Mesothelial cell of epicardium (in vitro differentiated cells): ENCODE results near the gene GPR146. TPM values are rescaled to one million over a fixed set of nuclear protein-coding genes. Genes with fewer than 3 reads are reported as not detected.

ENCODE experiments used
- DNase-seq, 2 experiments: peaks; one replicate each; pipeline ENCODE4 v3.0.0; 2021; ENCODE audit warnings: low spot score in 2 of 2; ENCODE audit not compliant: unreplicated experiment in 2 of 2
- H3K27ac Mint-ChIP-seq: 2 replicates; pipeline ENCODE4 v1.8.0; 2021; ENCODE audit warnings: mixed read lengths
- H3K27me3 Mint-ChIP-seq: 2 replicates; pipeline ENCODE4 v1.8.0; 2021; ENCODE audit warnings: low read depth, mixed read lengths
- H3K36me3 Mint-ChIP-seq: 2 replicates; pipeline ENCODE4 v1.8.0; 2021; ENCODE audit warnings: mixed read lengths
- H3K4me1 Mint-ChIP-seq: 2 replicates; pipeline ENCODE4 v1.8.0; 2021; ENCODE audit warnings: mixed read lengths
- H3K4me3 Mint-ChIP-seq: 2 replicates; pipeline ENCODE4 v1.8.0; 2021; ENCODE audit warnings: mild to moderate bottlenecking, moderate library complexity, mixed read lengths
- H3K9me3 Mint-ChIP-seq: 2 replicates; pipeline ENCODE4 v1.8.0; 2021; ENCODE audit warnings: mixed read lengths
- CTCF ChIP-seq: fragments of 200-600 bp; sonication (generic); IDR thresholded peaks from one replicate; pipeline ENCODE4 v1.5.0; 2021; ENCODE audit warnings: antibody characterized with exemption; ENCODE audit not compliant: unreplicated experiment
- total RNA-seq: library from RNA; stranded (reverse); gene quantifications from 3 replicates; pipeline ENCODE4 v1.2.1, GENCODE V29; 2021

Gene GPR146
- total RNA-seq, 1 donor from 2014 or later, result 1.0 TPM

- H3K36me3 Mint-ChIP-seq, result peaks cover 16% of the 10 kb centered on the region
- TF ChIP-seq CTCF, result no peak
- peaks cover 8% of the 10 kb centered on the region for H3K9me3 Mint-ChIP-seq
- no peak overlapping the region for H3K27ac Mint-ChIP-seq
- H3K4me1 Mint-ChIP-seq, result peaks cover 20% of the 10 kb centered on the region
- no peak for DNase-seq
- no peaks in the 10 kb centered on the region for H3K27me3 Mint-ChIP-seq
- H3K4me3 Mint-ChIP-seq, result no peak overlapping the region
These were observed 56.7 kb downstream of the GPR146 start for GRCh38 chr7:1100834-1101562.

DNA sequence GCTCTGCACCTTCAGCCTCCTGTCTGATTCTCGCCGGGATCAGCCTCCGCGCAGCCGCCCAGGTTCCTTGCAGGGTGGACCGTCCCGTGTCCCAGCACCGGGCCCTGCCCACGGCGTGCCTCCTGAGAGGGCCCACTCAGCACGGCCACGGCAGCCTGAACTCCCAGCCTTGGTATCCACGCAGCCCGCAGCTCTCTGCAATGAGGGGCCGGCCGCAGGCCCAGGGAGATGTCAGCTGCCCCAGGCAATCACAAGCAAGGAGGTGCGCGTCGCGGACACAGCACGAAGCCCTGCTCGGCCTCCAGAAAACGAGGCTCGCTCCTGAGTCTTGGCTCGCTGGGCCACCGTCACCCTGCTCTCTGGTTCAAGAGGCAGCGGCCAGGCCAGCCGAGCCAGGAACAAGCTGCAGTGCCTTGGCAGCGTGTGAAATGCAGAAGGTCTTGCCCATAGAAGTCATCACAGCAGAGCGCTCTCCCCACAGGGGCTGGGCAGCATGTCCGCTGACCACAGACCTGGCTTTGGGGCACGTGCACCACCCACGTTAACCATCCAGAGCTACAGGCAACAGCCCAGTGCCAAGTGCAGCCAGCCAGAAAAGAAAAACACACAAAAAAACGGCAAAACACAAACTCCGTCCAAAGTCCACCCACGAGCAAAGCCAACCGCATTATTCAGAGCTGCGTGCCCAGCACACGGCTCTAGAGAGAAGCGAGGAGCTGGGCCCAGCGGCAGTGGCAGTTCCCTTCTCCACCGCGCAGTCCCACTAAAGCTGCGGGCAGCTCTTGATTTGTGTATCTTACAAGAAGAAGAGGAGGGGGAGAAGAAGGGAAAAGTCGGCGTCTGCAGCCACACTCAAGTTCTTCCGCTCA, 57.5 kb downstream of the GPR146 start:
- H3K9me3 Mint-ChIP-seq, result peaks cover 8% of the 10 kb centered on the region
- DNase-seq, result no peak
- no peaks in the 10 kb centered on the region for H3K27me3 Mint-ChIP-seq
- no peak overlapping the region for H3K27ac Mint-ChIP-seq
- peaks cover 16% of the 10 kb centered on the region for H3K36me3 Mint-ChIP-seq
- H3K4me1 Mint-ChIP-seq, result peaks cover 12% of the 10 kb centered on the region
- H3K4me3 Mint-ChIP-seq, result no peak overlapping the region
- no peak for TF ChIP-seq CTCF

- H3K9me3 Mint-ChIP-seq, result peaks cover 1% of the 10 kb centered on the region
- TF ChIP-seq CTCF, result no peak
- no peaks in the 10 kb centered on the region for H3K27me3 Mint-ChIP-seq
- peaks cover 5% of the 10 kb centered on the region for H3K36me3 Mint-ChIP-seq
- no peak overlapping the region for H3K27ac Mint-ChIP-seq
- no peak overlapping the region for H3K4me3 Mint-ChIP-seq
- H3K4me1 Mint-ChIP-seq, result peaks cover 2% of the 10 kb centered on the region
- DNase-seq, result no peak
These were observed 58.9 kb downstream of the GPR146 start for GRCh38 chr7:1103009-1103788.

- Mint-ChIP-seq H3K27ac (no peak overlapping the region), H3K36me3 (peaks cover 3% of the 10 kb centered on the region), H3K4me3 (no peak overlapping the region), H3K27me3 (no peaks in the 10 kb centered on the region), H3K9me3 (no peaks in the 10 kb centered on the region), H3K4me1 (peaks cover 2% of the 10 kb centered on the region)
- no peak for DNase-seq
- no peak for TF ChIP-seq CTCF
These were observed 59.6 kb downstream of the GPR146 start for GRCh38 chr7:1103789-1104515.

- H3K9me3 Mint-ChIP-seq, result no peaks in the 10 kb centered on the region
- no peak for TF ChIP-seq CTCF
- no peak for DNase-seq
- H3K4me3 Mint-ChIP-seq, result no peak overlapping the region
- no peak overlapping the region for H3K27ac Mint-ChIP-seq
- H3K27me3 Mint-ChIP-seq, result no peaks in the 10 kb centered on the region
- H3K36me3 Mint-ChIP-seq, result no peaks in the 10 kb centered on the region
- peaks cover 2% of the 10 kb centered on the region for H3K4me1 Mint-ChIP-seq
These were observed 60.3 kb downstream of the GPR146 start for GRCh38 chr7:1104516-1105179.
